ENCODE results near the gene ASIC4.

Gene ASIC4

DNA sequence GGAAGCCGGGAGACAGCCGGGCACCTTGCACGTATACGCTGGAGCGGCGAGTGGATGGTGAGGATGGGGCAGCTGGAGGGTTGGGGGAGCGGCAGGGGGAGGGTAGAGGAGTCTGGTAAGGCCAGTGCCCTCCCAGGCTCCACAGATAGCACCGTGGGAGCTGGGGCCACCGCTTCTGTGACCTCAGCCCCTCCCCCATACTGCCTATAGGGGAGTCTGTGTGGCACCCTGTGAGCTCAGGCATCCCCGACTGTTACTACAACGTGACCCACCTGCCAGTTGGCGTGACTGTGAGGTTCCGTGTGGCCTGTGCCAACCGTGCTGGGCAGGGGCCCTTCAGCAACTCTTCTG lies 25.5 kb upstream of the ASIC4 start:
- Histone ChIP-seq H3K4me1 (ENCODE audit: control insufficient read depth in 2 of 2, insufficient read depth in 1 of 2, low read depth in 1 of 2, low read length in 2 of 2) (peaks cover 11 to 12% of the 10 kb centered on the region in 2 donors), H3K4ac (ENCODE audit: low read length) (no peak overlapping the region), H2BK15ac (ENCODE audit: low read length) (no peak overlapping the region), H3K4me3 (ENCODE audit: low read length in 2 of 2) (no peak overlapping the region), H2AK5ac (ENCODE audit: low read depth, low read length) (peak overlapping the region; percentile 82), H2BK5ac (ENCODE audit: low read length) (no peak overlapping the region), H3K9me3 (replicated peaks in 1 of 2; ENCODE audit: control insufficient read depth in 2 of 2, insufficient read depth in 1 of 2, low read depth in 1 of 2, low read length in 2 of 2) (no peaks in the 10 kb centered on the region), H3K4me2 (ENCODE audit: insufficient read depth, low read length, poor library complexity, severe bottlenecking) (no peak overlapping the region), H3K23ac (ENCODE audit: low read depth, low read length, poor library complexity) (no peak overlapping the region), H2BK120ac (ENCODE audit: low read depth, low read length) (no peak overlapping the region), H4K8ac (ENCODE audit: low read depth, low read length) (no peak overlapping the region), H3K27me3 (ENCODE audit: control insufficient read depth in 3 of 3, insufficient read depth in 3 of 3, low read depth in 1 of 3, low read length in 3 of 3) (peaks cover 19 to 92% (median 54%) of the 10 kb centered on the region in 3 experiments), H4K91ac (ENCODE audit: low read depth, low read length, poor library complexity) (no peak overlapping the region), H3K18ac (ENCODE audit: low read length) (peak overlapping the region; percentile 17), H3K14ac (ENCODE audit: low read length) (no peak overlapping the region), H2AFZ (ENCODE audit: low read length) (no peak overlapping the region), H2BK12ac (ENCODE audit: low read length) (no peak overlapping the region), H3K79me1 (ENCODE audit: low read depth, low read length) (no peaks in the 10 kb centered on the region), H3K9ac (ENCODE audit: low read depth, low read length, poor library complexity) (no peak overlapping the region), H3K27ac (replicated peaks; ENCODE audit: low read length) (no peak overlapping the region), H3K36me3 (replicated peaks in 1 of 2; ENCODE audit: control insufficient read depth in 2 of 2, insufficient read depth in 2 of 2, low read length in 2 of 2) (no peaks in the 10 kb centered on the region)
- DNase-seq (ENCODE audit: low spot score) = no peak
- no CpG with 5 or more reads among the region's 14 CpGs for WGBS, 2 donors (ENCODE audit: extremely low coverage in 2 of 2, insufficient read length in 2 of 2, insufficient replicate concordance in 1 of 2)

DNA sequence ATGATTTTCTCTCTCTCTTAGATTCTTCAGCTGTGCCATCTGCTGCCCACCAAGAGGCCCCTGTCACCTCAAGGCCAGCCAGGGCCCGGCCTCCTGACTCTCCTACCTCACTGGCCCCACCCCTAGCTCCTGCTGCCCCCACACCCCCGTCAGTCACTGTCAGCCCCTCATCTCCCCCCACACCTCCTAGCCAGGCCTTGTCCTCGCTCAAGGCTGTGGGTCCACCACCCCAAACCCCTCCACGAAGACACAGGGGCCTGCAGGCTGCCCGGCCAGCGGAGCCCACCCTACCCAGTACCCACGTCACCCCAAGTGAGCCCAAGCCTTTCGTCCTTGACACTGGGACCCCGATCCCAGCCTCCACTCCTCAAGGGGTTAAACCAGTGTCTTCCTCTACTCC lies 25.0 kb upstream of the ASIC4 start:
- DNase-seq (ENCODE audit: low spot score) = no peak
- Histone ChIP-seq H2BK5ac (ENCODE audit: low read length) (no peak overlapping the region), H3K18ac (ENCODE audit: low read length) (peak overlapping the region; percentile 32), H3K79me1 (ENCODE audit: low read depth, low read length) (no peaks in the 10 kb centered on the region), H3K9me3 (replicated peaks in 1 of 2; ENCODE audit: control insufficient read depth in 2 of 2, insufficient read depth in 1 of 2, low read depth in 1 of 2, low read length in 2 of 2) (no peaks in the 10 kb centered on the region), H4K8ac (ENCODE audit: low read depth, low read length) (no peak overlapping the region), H4K91ac (ENCODE audit: low read depth, low read length, poor library complexity) (no peak overlapping the region), H3K4me2 (ENCODE audit: insufficient read depth, low read length, poor library complexity, severe bottlenecking) (no peak overlapping the region), H3K23ac (ENCODE audit: low read depth, low read length, poor library complexity) (no peak overlapping the region), H3K4me3 (ENCODE audit: low read length in 2 of 2) (no peak overlapping the region), H3K9ac (ENCODE audit: low read depth, low read length, poor library complexity) (no peak overlapping the region), H2BK120ac (ENCODE audit: low read depth, low read length) (no peak overlapping the region), H2AK5ac (ENCODE audit: low read depth, low read length) (peak overlapping the region; percentile 70), H2BK15ac (ENCODE audit: low read length) (no peak overlapping the region), H3K27ac (replicated peaks; ENCODE audit: low read length) (no peak overlapping the region), H3K14ac (ENCODE audit: low read length) (no peak overlapping the region), H2AFZ (ENCODE audit: low read length) (no peak overlapping the region), H2BK12ac (ENCODE audit: low read length) (no peak overlapping the region), H3K4ac (ENCODE audit: low read length) (no peak overlapping the region), H3K36me3 (replicated peaks in 1 of 2; ENCODE audit: control insufficient read depth in 2 of 2, insufficient read depth in 2 of 2, low read length in 2 of 2) (no peaks in the 10 kb centered on the region), H3K27me3 (ENCODE audit: control insufficient read depth in 3 of 3, insufficient read depth in 3 of 3, low read depth in 1 of 3, low read length in 3 of 3) (peaks cover 15 to 91% (median 51%) of the 10 kb centered on the region in 3 experiments), H3K4me1 (ENCODE audit: control insufficient read depth in 2 of 2, insufficient read depth in 1 of 2, low read depth in 1 of 2, low read length in 2 of 2) (peaks cover 6 to 10% of the 10 kb centered on the region in 2 donors)
- no CpG with 5 or more reads among the region's 9 CpGs for WGBS, 2 donors (ENCODE audit: extremely low coverage in 2 of 2, insufficient read length in 2 of 2, insufficient replicate concordance in 1 of 2)

DNA sequence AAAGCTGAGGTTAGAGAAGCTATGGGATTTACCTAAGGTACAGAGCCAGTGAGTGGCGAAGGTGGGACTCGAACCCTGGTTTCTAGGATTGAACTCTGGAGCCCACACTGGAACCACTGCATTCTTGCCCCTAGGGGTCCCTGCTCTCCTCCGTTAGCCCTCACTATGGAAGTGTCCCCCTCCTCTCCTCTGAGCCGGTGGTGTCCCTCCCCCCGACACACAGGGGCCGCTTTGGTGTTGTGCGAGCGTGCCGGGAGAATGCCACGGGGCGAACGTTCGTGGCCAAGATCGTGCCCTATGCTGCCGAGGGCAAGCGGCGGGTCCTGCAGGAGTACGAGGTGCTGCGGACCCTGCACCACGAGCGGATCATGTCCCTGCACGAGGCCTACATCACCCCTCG lies 24.1 kb upstream of the ASIC4 start:
- Histone ChIP-seq H3K4me3 (ENCODE audit: low read length in 2 of 2) (no peak overlapping the region), H3K27ac (replicated peaks; ENCODE audit: low read length) (no peak overlapping the region), H3K4me1 (ENCODE audit: control insufficient read depth in 2 of 2, insufficient read depth in 1 of 2, low read depth in 1 of 2, low read length in 2 of 2) (peaks cover 4 to 8% of the 10 kb centered on the region in 2 donors), H3K9ac (ENCODE audit: low read depth, low read length, poor library complexity) (no peak overlapping the region), H2BK5ac (ENCODE audit: low read length) (no peak overlapping the region), H2AK5ac (ENCODE audit: low read depth, low read length) (peak overlapping the region; percentile 76), H3K4ac (ENCODE audit: low read length) (peak overlapping the region; percentile 59), H3K23ac (ENCODE audit: low read depth, low read length, poor library complexity) (peak overlapping the region; percentile 23), H3K79me1 (ENCODE audit: low read depth, low read length) (no peaks in the 10 kb centered on the region), H3K36me3 (replicated peaks in 1 of 2; ENCODE audit: control insufficient read depth in 2 of 2, insufficient read depth in 2 of 2, low read length in 2 of 2) (no peaks in the 10 kb centered on the region), H4K91ac (ENCODE audit: low read depth, low read length, poor library complexity) (no peak overlapping the region), H3K9me3 (replicated peaks in 1 of 2; ENCODE audit: control insufficient read depth in 2 of 2, insufficient read depth in 1 of 2, low read depth in 1 of 2, low read length in 2 of 2) (no peaks in the 10 kb centered on the region), H3K4me2 (ENCODE audit: insufficient read depth, low read length, poor library complexity, severe bottlenecking) (no peak overlapping the region), H2BK15ac (ENCODE audit: low read length) (no peak overlapping the region), H3K14ac (ENCODE audit: low read length) (no peak overlapping the region), H2BK12ac (ENCODE audit: low read length) (no peak overlapping the region), H4K8ac (ENCODE audit: low read depth, low read length) (peak overlapping the region; percentile 89), H3K18ac (ENCODE audit: low read length) (peak overlapping the region; percentile 77), H3K27me3 (ENCODE audit: control insufficient read depth in 3 of 3, insufficient read depth in 3 of 3, low read depth in 1 of 3, low read length in 3 of 3) (peaks cover 6 to 88% (median 51%) of the 10 kb centered on the region in 3 experiments), H2BK120ac (ENCODE audit: low read depth, low read length) (no peak overlapping the region), H2AFZ (ENCODE audit: low read length) (no peak overlapping the region)
- WGBS, 2 donors (ENCODE audit: extremely low coverage in 2 of 2, insufficient read length in 2 of 2, insufficient replicate concordance in 1 of 2) = no CpG with 5 or more reads among the region's 23 CpGs
- no peak for DNase-seq (ENCODE audit: low spot score)

DNA sequence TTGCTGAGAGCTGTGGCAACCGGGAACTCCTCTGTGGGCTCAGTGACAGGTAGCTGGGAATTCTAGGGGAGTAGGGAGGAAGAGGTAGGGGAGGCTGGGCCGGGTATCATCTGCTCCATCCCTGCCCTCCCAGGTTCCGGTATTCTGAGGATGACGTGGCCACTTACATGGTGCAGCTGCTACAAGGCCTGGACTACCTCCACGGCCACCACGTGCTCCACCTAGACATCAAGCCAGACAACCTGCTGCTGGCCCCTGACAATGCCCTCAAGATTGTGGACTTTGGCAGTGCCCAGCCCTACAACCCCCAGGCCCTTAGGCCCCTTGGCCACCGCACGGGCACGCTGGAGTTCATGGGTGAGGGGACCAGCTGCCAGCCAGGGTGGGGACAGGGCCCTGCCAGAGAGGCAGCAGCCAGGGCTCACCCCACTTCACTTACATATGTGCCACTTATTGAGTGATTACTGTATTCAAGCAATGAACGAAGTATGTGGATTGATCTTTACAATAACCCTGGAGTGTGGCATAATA lies 23.6 kb upstream of the ASIC4 start:
- Histone ChIP-seq H3K79me1 (ENCODE audit: low read depth, low read length) (no peaks in the 10 kb centered on the region), H3K23ac (ENCODE audit: low read depth, low read length, poor library complexity) (peak overlapping the region; percentile 23), H2BK120ac (ENCODE audit: low read depth, low read length) (no peak overlapping the region), H3K14ac (ENCODE audit: low read length) (no peak overlapping the region), H3K36me3 (replicated peaks in 1 of 2; ENCODE audit: control insufficient read depth in 2 of 2, insufficient read depth in 2 of 2, low read length in 2 of 2) (no peaks in the 10 kb centered on the region), H2BK5ac (ENCODE audit: low read length) (no peak overlapping the region), H4K8ac (ENCODE audit: low read depth, low read length) (peak overlapping the region; percentile 89), H3K4me1 (ENCODE audit: control insufficient read depth in 2 of 2, insufficient read depth in 1 of 2, low read depth in 1 of 2, low read length in 2 of 2) (peaks cover 4 to 9% of the 10 kb centered on the region in 2 donors), H3K4ac (ENCODE audit: low read length) (peak overlapping the region; percentile 59), H3K4me3 (ENCODE audit: low read length in 2 of 2) (no peak overlapping the region), H2BK15ac (ENCODE audit: low read length) (no peak overlapping the region), H2BK12ac (ENCODE audit: low read length) (no peak overlapping the region), H4K91ac (ENCODE audit: low read depth, low read length, poor library complexity) (no peak overlapping the region), H3K27ac (replicated peaks; ENCODE audit: low read length) (no peak overlapping the region), H3K9ac (ENCODE audit: low read depth, low read length, poor library complexity) (no peak overlapping the region), H3K9me3 (replicated peaks in 1 of 2; ENCODE audit: control insufficient read depth in 2 of 2, insufficient read depth in 1 of 2, low read depth in 1 of 2, low read length in 2 of 2) (no peaks in the 10 kb centered on the region), H2AK5ac (ENCODE audit: low read depth, low read length) (peak overlapping the region; percentile 76), H3K27me3 (ENCODE audit: control insufficient read depth in 3 of 3, insufficient read depth in 3 of 3, low read depth in 1 of 3, low read length in 3 of 3) (peaks cover 3 to 83% (median 50%) of the 10 kb centered on the region in 3 experiments), H3K18ac (ENCODE audit: low read length) (peak overlapping the region; percentile 77), H2AFZ (ENCODE audit: low read length) (no peak overlapping the region), H3K4me2 (ENCODE audit: insufficient read depth, low read length, poor library complexity, severe bottlenecking) (no peak overlapping the region)
- DNase-seq (ENCODE audit: low spot score) = no peak
- no CpG with 5 or more reads among the region's 10 CpGs for WGBS, 2 donors (ENCODE audit: extremely low coverage in 2 of 2, insufficient read length in 2 of 2, insufficient replicate concordance in 1 of 2)
